Activated T-cell treated with anti-CD3 and anti-CD28 coated beads for 48 hours (primary cell): ENCODE data around the gene PRR3.

Experiments used
- DNase-seq: peaks from one replicate; pipeline ENCODE4 v3.0.0-alpha.2; 2020; ENCODE audit warnings: low read depth

The PRR3 gene

GRCh38 chr6:30537931-30538330 is 19.2 kb upstream of the PRR3 start:
- no peak for DNase-seq

GRCh38 chr6:30541515-30542403 is 15.3 kb upstream of the PRR3 start:
- peak; percentile 71 for DNase-seq

GRCh38 chr6:30542404-30542725 is 14.7 kb upstream of the PRR3 start:
- DNase-seq = no peak

- no peak for DNase-seq
These were observed 14.2 kb upstream of the PRR3 start for GRCh38 chr6:30542915-30543314.

GRCh38 chr6:30543821-30544220 is 13.3 kb upstream of the PRR3 start:
- no peak for DNase-seq

GRCh38 chr6:30544666-30545272 is 12.3 kb upstream of the PRR3 start:
- no peak for DNase-seq

- no peak for DNase-seq
These were observed 9.6 kb upstream of the PRR3 start for GRCh38 chr6:30547454-30547853.

- no peak for DNase-seq
These were observed 8.7 kb upstream of the PRR3 start for GRCh38 chr6:30548375-30548774.

- DNase-seq = no peak
These were observed 2.7 kb upstream of the PRR3 start for GRCh38 chr6:30554404-30554803.

- peak; percentile 15 for DNase-seq
These were observed 1.9 kb upstream of the PRR3 start for GRCh38 chr6:30554962-30555815.

- DNase-seq = no peak
These were observed 1.4 kb upstream of the PRR3 start for GRCh38 chr6:30555816-30556065.

- peak; percentile 98 for DNase-seq
These were observed 809 bp upstream of the PRR3 start, which contains the start of gene GNL1 for GRCh38 chr6:30556066-30556905. GNL1 (minus strand) TSS chr6:30556489; CDS start chr6:30556203, 286 bp downstream.

GRCh38 chr6:30557683-30557981 is 537 bp downstream of the PRR3 start:
- DNase-seq = no peak

GRCh38 chr6:30560930-30561329 is 3.8 kb downstream of the PRR3 start:
- DNase-seq = no peak

GRCh38 chr6:30562470-30563425 is 5.7 kb downstream of the PRR3 start:
- DNase-seq = no peak

- DNase-seq = no peak
These were observed 7.0 kb downstream of the PRR3 start for GRCh38 chr6:30564114-30564513.

- DNase-seq = no peak
These were observed 8.7 kb downstream of the PRR3 start for GRCh38 chr6:30565772-30566171.

GRCh38 chr6:30568245-30568644 is 11.2 kb downstream of the PRR3 start:
- peak; percentile 34 for DNase-seq

GRCh38 chr6:30570263-30570662 is 13.2 kb downstream of the PRR3 start:
- DNase-seq = no peak

- DNase-seq = no peak
These were observed 13.6 kb downstream of the PRR3 start for GRCh38 chr6:30570740-30571074.

GRCh38 chr6:30571075-30571761 is 14.1 kb downstream of the PRR3 start, which contains the start of gene ABCF1:
ABCF1 (plus strand) TSS chr6:30571442; CDS start chr6:30571488, 46 bp downstream.
- peak; percentile 100 for DNase-seq
